Measurements from ENCODE around the gene SGSH.

SGSH gene

DNA sequence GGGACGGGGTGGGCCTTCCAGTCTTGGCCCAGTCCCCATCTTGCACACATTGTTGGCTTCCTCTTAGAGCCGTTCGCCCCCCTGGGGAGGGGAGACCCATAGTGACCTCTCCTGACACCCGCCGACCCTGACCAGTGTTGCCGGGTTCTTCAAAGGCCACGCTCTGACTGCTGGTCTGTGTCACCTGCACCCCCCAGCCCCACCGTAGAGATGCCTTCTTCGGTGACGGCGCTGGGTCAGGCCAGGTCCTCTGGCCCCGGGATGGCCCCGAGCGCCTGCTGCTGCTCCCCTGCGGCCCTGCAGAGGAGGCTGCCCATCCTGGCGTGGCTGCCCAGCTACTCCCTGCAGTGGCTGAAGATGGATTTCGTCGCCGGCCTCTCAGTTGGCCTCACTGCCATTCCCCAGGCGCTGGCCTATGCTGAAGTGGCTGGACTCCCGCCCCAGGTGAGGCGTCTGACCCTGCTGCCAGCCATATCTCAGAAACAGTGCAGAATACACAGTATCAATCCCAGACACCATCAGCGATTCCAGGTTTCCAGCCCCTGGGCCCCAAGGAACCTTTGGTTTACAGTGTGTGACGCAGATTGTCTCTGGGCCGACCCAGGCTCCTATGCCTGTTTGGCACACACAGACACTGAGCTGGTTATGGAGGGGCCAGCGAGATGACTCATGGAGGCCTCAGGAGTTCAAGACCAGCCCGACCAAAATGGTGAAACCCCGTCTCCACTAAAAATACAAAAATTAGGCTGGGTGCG, 1.4 kb upstream of the SGSH start:
- no peaks in the 10 kb centered on the region for H3K9me2 ChIP-seq (replicated peaks; ENCODE audit: insufficient read depth, low read length)
- H3K9ac ChIP-seq (ENCODE audit: low read length) = no peak overlapping the region
- TF ChIP-seq EZH2phosphoT487 (conservative IDR thresholded peaks at IDR 0.05; ENCODE audit: low read length) = no peak
- TF ChIP-seq, protein P1, sequence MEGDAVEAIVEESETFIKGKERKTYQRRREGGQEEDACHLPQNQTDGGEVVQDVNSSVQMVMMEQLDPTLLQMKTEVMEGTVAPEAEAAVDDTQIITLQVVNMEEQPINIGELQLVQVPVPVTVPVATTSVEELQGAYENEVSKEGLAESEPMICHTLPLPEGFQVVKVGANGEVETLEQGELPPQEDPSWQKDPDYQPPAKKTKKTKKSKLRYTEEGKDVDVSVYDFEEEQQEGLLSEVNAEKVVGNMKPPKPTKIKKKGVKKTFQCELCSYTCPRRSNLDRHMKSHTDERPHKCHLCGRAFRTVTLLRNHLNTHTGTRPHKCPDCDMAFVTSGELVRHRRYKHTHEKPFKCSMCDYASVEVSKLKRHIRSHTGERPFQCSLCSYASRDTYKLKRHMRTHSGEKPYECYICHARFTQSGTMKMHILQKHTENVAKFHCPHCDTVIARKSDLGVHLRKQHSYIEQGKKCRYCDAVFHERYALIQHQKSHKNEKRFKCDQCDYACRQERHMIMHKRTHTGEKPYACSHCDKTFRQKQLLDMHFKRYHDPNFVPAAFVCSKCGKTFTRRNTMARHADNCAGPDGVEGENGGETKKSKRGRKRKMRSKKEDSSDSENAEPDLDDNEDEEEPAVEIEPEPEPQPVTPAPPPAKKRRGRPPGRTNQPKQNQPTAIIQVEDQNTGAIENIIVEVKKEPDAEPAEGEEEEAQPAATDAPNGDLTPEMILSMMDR (IDR thresholded peaks at IDR 0.05; ENCODE audit: insufficient read depth, low read length, poor library complexity, severe bottlenecking) = no peak
- H3K36me3 ChIP-seq (ENCODE audit: low read length) = no peaks in the 10 kb centered on the region
- H3K79me2 ChIP-seq (ENCODE audit: insufficient read depth, low read length) = no peaks in the 10 kb centered on the region
- H4K20me1 ChIP-seq (ENCODE audit: low read depth, low read length) = no peaks in the 10 kb centered on the region
- no peak overlapping the region for H3K4me3 ChIP-seq (ENCODE audit: insufficient read depth, low read length, poor library complexity, severe bottlenecking)
- no peaks in the 10 kb centered on the region for H3K27me3 ChIP-seq (ENCODE audit: low read length)
- no peak overlapping the region for H3K27ac ChIP-seq (ENCODE audit: low read depth, low read length)
- H3K4me2 ChIP-seq (ENCODE audit: low read depth, low read length, poor library complexity, severe bottlenecking) = no peak overlapping the region
- no peak overlapping the region for H2AFZ ChIP-seq (ENCODE audit: low read depth, low read length, severe bottlenecking)
- H3F3A ChIP-seq (ENCODE audit: insufficient read depth) = no peaks in the 10 kb centered on the region
- H3K9me3 ChIP-seq (ENCODE audit: insufficient read depth, low read length) = no peaks in the 10 kb centered on the region

DNA sequence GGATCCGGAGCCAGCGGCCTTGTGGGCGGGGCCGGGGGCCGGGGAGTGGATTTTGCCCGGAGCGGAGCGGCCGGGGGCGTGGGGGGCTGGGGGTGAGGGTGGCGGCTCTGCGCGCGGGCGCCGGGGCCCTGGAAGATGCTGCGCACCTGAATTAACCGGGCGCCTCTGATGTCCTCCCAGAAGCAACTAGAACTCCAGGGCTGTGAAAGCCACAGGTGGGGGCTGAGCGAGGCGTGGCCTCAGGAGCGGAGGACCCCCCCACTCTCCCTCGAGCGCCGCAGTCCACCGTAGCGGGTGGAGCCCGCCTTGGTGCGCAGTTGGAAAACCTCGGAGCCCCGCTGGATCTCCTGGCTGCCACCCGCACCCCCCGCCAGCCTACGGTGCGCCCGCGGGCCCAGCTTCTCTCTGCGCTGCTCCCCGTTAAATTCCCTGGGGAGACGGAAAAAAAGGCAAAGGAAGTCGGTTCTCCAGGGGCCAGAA, 643 bp upstream of the SGSH start:
- H3K27me3 ChIP-seq (ENCODE audit: low read length) = no peaks in the 10 kb centered on the region
- no peak overlapping the region for H2AFZ ChIP-seq (ENCODE audit: low read depth, low read length, severe bottlenecking)
- no peaks in the 10 kb centered on the region for H3K9me3 ChIP-seq (ENCODE audit: insufficient read depth, low read length)
- no peaks in the 10 kb centered on the region for H4K20me1 ChIP-seq (ENCODE audit: low read depth, low read length)
- no peak overlapping the region for H3K4me3 ChIP-seq (ENCODE audit: insufficient read depth, low read length, poor library complexity, severe bottlenecking)
- H3K4me2 ChIP-seq (ENCODE audit: low read depth, low read length, poor library complexity, severe bottlenecking) = no peak overlapping the region
- no peaks in the 10 kb centered on the region for H3K36me3 ChIP-seq (ENCODE audit: low read length)
- H3K79me2 ChIP-seq (ENCODE audit: insufficient read depth, low read length) = no peaks in the 10 kb centered on the region
- H3K9ac ChIP-seq (ENCODE audit: low read length) = no peak overlapping the region
- H3K27ac ChIP-seq (ENCODE audit: low read depth, low read length) = no peak overlapping the region
- no peaks in the 10 kb centered on the region for H3F3A ChIP-seq (ENCODE audit: insufficient read depth)
- TF ChIP-seq, protein P1 (IDR thresholded peaks at IDR 0.05; ENCODE audit: insufficient read depth, low read length, poor library complexity, severe bottlenecking) = no peak
- TF ChIP-seq EZH2phosphoT487 (conservative IDR thresholded peaks at IDR 0.05; ENCODE audit: low read length) = no peak
- H3K9me2 ChIP-seq (replicated peaks; ENCODE audit: insufficient read depth, low read length) = no peaks in the 10 kb centered on the region

DNA sequence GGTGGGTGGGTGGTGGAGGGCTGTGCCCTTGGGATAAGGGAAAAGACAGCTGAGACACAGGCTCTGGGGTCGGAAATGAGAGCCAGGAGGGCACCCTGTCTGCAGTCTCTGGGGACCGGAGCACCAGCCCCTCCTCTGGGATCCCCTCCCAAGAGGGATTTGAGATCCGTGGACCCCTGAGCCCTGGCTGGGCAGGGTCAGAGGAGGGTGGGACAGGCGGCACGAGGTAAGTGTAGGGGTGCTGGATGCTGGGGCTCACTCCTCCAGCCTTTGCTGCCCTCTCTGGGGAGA, 425 bp downstream of the SGSH start:
- Histone ChIP-seq H2AFZ (ENCODE audit: low read depth, low read length, severe bottlenecking) (no peak overlapping the region), H4K20me1 (ENCODE audit: low read depth, low read length) (no peaks in the 10 kb centered on the region), H3K9me2 (replicated peaks; ENCODE audit: insufficient read depth, low read length) (no peaks in the 10 kb centered on the region), H3K4me3 (ENCODE audit: insufficient read depth, low read length, poor library complexity, severe bottlenecking) (no peak overlapping the region), H3K27ac (ENCODE audit: low read depth, low read length) (no peak overlapping the region), H3K9ac (ENCODE audit: low read length) (peak overlapping the region; percentile 27; the same call in 1 of the 2 replicates), H3K36me3 (ENCODE audit: low read length) (no peaks in the 10 kb centered on the region), H3K79me2 (ENCODE audit: insufficient read depth, low read length) (no peaks in the 10 kb centered on the region), H3K9me3 (ENCODE audit: insufficient read depth, low read length) (no peaks in the 10 kb centered on the region), H3F3A (ENCODE audit: insufficient read depth) (no peaks in the 10 kb centered on the region), H3K4me2 (ENCODE audit: low read depth, low read length, poor library complexity, severe bottlenecking) (peak overlapping the region; percentile 44), H3K27me3 (ENCODE audit: low read length) (no peaks in the 10 kb centered on the region)
- no peak for TF ChIP-seq EZH2phosphoT487 (conservative IDR thresholded peaks at IDR 0.05; ENCODE audit: low read length)
- TF ChIP-seq, protein P1 (IDR thresholded peaks at IDR 0.05; ENCODE audit: insufficient read depth, low read length, poor library complexity, severe bottlenecking) = no peak
